AG08395 (cell line): ENCODE results near the gene PARD6G.
"Not testable (repeated sequence)": the region's sequence is repeated elsewhere in the genome, so short reads cannot be mapped to it uniquely, and the experiment has no call there.

Experiments
- DNase-seq: peaks from one replicate; pipeline ENCODE4 v3.0.0; 2012; ENCODE audit warnings: mixed read lengths, low spot score

Gene PARD6G

GRCh38 chr18:80247393-80247841, at the start of gene PARD6G:
TSS of gene PARD6G (minus strand) at chr18:80247514. CDS start at chr18:80247348, 166 bp downstream.
- DNase-seq: peak; percentile 94

GRCh38 chr18:80262241-80263033, 15.1 kb upstream of the PARD6G start:
- not testable (repeated sequence) for DNase-seq

GRCh38 chr18:80259610-80260009, 12.3 kb upstream of the PARD6G start:
- no peak for DNase-seq

- DNase-seq: no peak
Measured at GRCh38 chr18:80258640-80259039, 11.3 kb upstream of the PARD6G start.

GRCh38 chr18:80257579-80258543, 10.5 kb upstream of the PARD6G start:
- DNase-seq: not testable (repeated sequence)

- no peak for DNase-seq
Measured at GRCh38 chr18:80254971-80255500, 7.7 kb upstream of the PARD6G start.

- DNase-seq: no peak
Measured at GRCh38 chr18:80253871-80254492, 6.7 kb upstream of the PARD6G start.

- DNase-seq: no peak
Measured at GRCh38 chr18:80253236-80253635, 5.9 kb upstream of the PARD6G start.

- DNase-seq: peak; percentile 53
Measured at GRCh38 chr18:80252136-80252535, 4.8 kb upstream of the PARD6G start.

GRCh38 chr18:80251700-80252099, 4.4 kb upstream of the PARD6G start:
- no peak for DNase-seq

- DNase-seq: no peak
Measured at GRCh38 chr18:80250740-80251364, 3.5 kb upstream of the PARD6G start.

GRCh38 chr18:80249217-80250093, 2.1 kb upstream of the PARD6G start:
- no peak for DNase-seq

GRCh38 chr18:80246445-80247392, 595 bp downstream of the PARD6G start:
- DNase-seq: no peak

- no peak for DNase-seq
Measured at GRCh38 chr18:80245781-80246444, 1.4 kb downstream of the PARD6G start.

- no peak for DNase-seq
Measured at GRCh38 chr18:80244956-80245730, 2.2 kb downstream of the PARD6G start.

GRCh38 chr18:80244167-80244566, 3.1 kb downstream of the PARD6G start:
- DNase-seq: no peak

GRCh38 chr18:80243204-80243603, 4.1 kb downstream of the PARD6G start:
- DNase-seq: no peak
